ENCODE measurements around the gene CHTF18. TPM values are rescaled to one million over a fixed set of nuclear protein-coding genes. Genes with fewer than 3 reads are reported as not detected.
"Not testable (repeated sequence)": the region's sequence is repeated elsewhere in the genome, so short reads cannot be mapped to it uniquely, and the experiment has no call there.

Gene CHTF18
- polyA plus RNA-seq, 3 donors: 7.3 to 12.6 (median 8.0) TPM

DNA sequence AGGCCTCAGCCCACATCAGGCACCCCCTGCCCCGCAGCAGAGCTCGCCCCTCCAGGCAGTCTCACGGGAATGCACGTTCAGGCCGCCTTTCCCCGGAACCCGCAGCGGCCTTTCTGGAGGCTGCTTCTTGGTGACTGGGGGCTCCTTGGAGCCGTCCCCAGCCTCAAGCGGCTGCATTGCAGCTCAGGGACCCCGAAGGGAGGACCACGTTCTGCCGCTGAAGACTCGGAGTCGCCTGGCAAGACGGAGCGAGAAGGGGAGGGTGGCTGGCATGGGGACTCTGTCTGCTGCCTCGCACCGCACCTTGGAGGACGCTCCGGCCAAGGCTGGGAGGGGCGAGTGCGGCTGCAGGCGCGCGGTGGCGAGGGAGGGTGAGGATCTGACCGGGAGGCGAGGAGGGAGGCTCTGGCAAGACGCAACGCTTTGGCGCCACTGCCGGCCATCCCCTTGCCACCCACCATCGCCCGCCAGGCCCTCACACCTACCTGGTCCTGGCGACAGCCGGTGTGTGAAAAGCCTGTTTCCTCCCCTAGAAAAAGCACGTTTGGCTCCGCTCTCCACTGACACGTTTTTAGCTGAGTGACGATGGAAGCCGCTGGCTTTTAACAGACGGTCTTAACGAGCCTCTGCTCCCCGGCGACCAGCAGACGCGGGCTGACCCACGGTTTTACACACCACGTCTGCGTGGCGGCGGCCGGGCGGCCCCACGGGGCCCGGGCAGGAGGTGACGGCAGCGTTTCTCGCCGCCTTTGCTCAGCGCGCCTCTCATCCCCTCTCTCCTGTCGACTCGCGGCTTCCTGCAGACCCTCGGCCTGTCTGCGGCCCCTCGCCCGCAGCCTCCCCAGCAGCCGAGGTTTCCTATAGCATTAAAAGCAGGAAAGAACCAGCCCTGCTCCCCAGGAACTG, 28.8 kb downstream of the CHTF18 start:
- WGBS, 3 donors: 38 to 63% (median 39%) methylated on average over 67 to 71 of the region's 71 CpGs

DNA sequence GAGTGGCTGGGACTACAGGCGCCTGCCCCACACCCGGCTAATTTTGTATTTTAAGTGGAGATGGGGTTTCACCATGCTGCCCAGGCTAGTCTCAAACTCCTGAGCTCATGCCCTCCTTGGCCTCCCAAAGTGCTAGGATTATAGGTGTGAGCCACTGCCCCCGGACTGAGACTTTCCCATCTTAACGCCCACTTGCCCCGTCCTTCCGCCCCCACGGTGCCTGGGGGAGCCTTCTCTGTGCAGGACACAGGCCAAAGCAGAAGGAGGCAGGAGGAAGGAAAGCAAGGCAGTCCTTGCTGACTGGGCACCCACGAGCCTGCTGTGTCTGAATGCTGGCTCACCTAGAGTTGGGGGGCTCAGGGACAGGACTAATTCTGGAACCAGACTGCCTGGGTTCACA, 29.7 kb downstream of the CHTF18 start:
- H3K27ac ChIP-seq (ENCODE audit: low read depth, low read length): no peak overlapping the region
- 73 to 82% (median 74%) methylated on average over 8 of the region's 8 CpGs for WGBS, 3 donors

More for the DNA sequence above, 28.8 kb downstream of the CHTF18 start:
- H3K27ac ChIP-seq (ENCODE audit: low read depth, low read length): no peak overlapping the region

- H3K27ac ChIP-seq (ENCODE audit: low read depth, low read length): no peak overlapping the region
- WGBS, 3 donors: 60 to 79% (median 77%) methylated on average over 2 of the region's 2 CpGs
Observed at GRCh38 chr16:818592-818991, 30.2 kb downstream of the CHTF18 start.

GRCh38 chr16:819336-820043, 31.1 kb downstream of the CHTF18 start:
- no peak overlapping the region for H3K27ac ChIP-seq (ENCODE audit: low read depth, low read length)
- WGBS, 3 donors: 40 to 48% (median 40%) methylated on average over 23 of the region's 23 CpGs

DNA sequence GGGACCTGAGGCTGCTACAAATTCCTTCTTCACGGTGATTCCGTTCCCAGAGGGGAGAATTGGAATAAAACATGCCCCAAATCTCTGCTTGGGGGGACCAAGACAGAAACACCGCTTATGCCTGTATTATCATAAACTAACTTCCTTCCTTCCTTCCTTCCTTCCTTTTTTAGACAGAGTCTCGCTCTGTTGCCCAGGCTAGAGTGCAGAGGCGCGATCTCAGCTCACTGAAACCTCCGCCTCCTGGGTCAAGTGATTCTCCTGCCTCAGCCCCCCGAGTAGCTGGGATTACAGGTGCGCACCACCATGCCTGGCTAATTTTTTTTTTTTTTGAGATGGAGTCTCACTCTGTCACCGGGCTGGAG, 31.6 kb downstream of the CHTF18 start:
- WGBS, 3 donors: 44 to 70% (median 51%) methylated on average over 9 to 10 of the region's 10 CpGs
- not testable (repeated sequence) for H3K27ac ChIP-seq (ENCODE audit: low read depth, low read length)

DNA sequence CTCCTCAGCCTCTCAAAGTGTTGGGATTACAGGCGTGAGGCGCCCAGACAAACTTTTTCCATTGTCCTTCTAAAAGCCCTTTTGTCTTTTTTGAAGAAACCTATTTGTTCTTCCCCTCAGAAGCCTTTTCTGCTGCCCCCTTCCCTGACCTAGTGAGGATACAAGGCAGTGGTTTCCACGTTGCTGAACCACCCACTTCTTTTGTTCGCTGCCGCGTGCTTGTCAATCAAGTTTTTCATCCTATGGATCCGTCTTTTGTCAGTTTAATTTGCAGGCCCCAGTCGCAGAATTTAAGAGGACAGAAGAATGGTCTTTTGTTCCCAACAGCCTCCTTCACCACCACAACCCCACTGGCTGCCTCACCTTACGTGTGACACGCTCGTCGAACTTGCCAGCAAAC, 32.3 kb downstream of the CHTF18 start:
- WGBS, 3 donors: 74 to 85% (median 79%) methylated on average over 12 of the region's 12 CpGs
- H3K27ac ChIP-seq (ENCODE audit: low read depth, low read length): no peak overlapping the region

DNA sequence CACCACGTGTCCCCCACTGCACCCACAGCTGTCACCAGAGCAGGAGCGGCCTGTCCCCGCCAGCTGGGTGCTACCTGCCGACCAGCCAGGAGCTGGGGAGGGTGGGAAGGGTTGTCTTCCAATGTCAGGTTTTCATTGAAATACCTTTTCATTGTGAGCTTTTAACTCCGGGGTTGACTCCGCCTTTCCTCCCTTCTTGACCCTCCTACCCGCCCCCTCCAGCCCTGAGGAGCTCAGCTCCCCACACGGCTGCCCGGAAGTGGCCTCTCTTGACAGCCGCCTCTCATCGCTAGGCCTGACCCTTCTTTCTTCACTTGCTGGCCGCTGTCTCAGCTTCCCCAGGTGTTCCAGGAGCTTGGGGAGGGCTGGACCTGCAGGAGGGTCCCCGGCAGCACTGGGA, 33.3 kb downstream of the CHTF18 start:
- no peak overlapping the region for H3K27ac ChIP-seq (ENCODE audit: low read depth, low read length)
- WGBS, 3 donors: 59 to 72% (median 66%) methylated on average over 13 of the region's 13 CpGs

- no peak overlapping the region for H3K27ac ChIP-seq (ENCODE audit: low read depth, low read length)
- WGBS, 3 donors: 73 to 89% (median 86%) methylated on average over 21 of the region's 21 CpGs
Observed at GRCh38 chr16:822174-822908, 33.9 kb downstream of the CHTF18 start.

- WGBS, 3 donors: 86 to 92% (median 90%) methylated on average over 9 of the region's 9 CpGs
- H3K27ac ChIP-seq (ENCODE audit: low read depth, low read length): no peak overlapping the region
Observed at GRCh38 chr16:822909-823297, 34.5 kb downstream of the CHTF18 start.

DNA sequence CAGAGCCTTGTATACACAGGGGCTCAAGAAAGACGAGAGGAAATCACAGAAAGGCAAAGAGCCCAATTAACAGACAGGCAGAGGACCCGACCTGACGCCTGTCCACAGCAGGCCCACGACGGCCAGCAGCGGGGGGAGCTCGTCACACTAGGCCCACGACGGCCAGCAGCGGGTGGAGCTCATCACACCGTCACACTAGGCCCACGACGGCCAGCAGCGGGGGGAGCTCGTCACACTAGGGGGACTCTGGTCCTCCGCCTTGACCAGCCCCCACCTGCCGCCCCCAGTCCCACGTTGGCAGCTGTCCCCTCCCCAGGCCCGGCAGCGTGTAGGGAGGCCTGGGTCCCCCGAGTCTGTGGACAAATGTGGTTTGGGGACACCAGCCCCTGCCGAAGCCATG, 35.8 kb downstream of the CHTF18 start:
- 81 to 89% (median 87%) methylated on average over 22 of the region's 22 CpGs for WGBS, 3 donors
- H3K27ac ChIP-seq (ENCODE audit: low read depth, low read length): no peak overlapping the region

DNA sequence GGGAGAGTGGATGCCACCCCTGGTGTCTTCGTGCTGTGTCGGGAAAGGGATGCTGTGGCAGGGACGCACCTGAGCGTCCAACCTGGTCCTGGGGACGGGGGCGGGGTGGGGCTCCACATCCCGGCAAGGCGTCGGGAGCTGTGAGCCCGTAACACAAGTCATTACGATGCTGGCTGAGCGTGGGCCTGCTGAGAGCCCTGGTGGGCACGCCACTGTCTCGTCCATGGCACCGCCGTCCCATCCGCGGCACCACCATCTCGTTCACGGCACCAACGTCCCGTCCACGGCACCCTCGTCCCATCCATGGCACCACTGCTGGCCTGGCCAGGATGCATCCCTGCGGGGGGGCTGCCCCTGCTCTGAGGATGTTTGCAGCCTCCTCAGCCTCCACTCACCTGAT, 36.2 kb downstream of the CHTF18 start:
- WGBS, 3 donors: 83 to 94% (median 90%) methylated on average over 21 to 25 of the region's 25 CpGs

GRCh38 chr16:825341-826061, 37.1 kb downstream of the CHTF18 start:
- no peak overlapping the region for H3K27ac ChIP-seq (ENCODE audit: low read depth, low read length)
- WGBS, 3 donors: 33 to 40% (median 33%) methylated on average over 35 to 36 of the region's 36 CpGs

More for the DNA sequence above, 36.2 kb downstream of the CHTF18 start:
- no peak overlapping the region for H3K27ac ChIP-seq (ENCODE audit: low read depth, low read length)

- WGBS, 3 donors: 82 to 95% (median 92%) methylated on average over 24 of the region's 24 CpGs
- H3K27ac ChIP-seq (ENCODE audit: low read depth, low read length): no peak overlapping the region
Observed at GRCh38 chr16:827513-827912, 39.1 kb downstream of the CHTF18 start.

DNA sequence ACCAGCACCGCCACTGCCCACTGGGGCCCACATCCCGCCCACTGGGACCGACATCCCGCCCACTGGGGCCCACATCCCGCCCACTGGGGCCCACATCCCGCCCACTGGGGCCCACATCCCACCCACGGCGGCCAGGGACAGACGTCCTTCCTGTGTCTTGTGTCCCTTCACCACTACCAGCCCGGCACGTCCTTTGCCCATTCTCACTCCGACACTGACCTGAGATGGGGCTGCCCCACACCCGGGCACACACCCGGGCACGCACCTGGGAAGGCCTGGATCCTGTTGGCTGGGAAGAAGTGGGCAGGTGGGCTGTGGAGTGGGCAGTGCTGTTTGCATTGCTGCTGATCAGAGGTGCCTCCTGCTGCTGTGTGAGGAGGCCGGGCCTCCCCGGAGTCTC, 40.5 kb downstream of the CHTF18 start:
- no peak overlapping the region for H3K27ac ChIP-seq (ENCODE audit: low read depth, low read length)
- WGBS, 3 donors: 82 to 87% (median 82%) methylated on average over 13 to 17 of the region's 17 CpGs

GRCh38 chr16:830107-830870, 41.9 kb downstream of the CHTF18 start:
- 79 to 84% (median 83%) methylated on average over 43 of the region's 43 CpGs for WGBS, 3 donors
- H3K27ac ChIP-seq (ENCODE audit: low read depth, low read length): no peak overlapping the region

DNA sequence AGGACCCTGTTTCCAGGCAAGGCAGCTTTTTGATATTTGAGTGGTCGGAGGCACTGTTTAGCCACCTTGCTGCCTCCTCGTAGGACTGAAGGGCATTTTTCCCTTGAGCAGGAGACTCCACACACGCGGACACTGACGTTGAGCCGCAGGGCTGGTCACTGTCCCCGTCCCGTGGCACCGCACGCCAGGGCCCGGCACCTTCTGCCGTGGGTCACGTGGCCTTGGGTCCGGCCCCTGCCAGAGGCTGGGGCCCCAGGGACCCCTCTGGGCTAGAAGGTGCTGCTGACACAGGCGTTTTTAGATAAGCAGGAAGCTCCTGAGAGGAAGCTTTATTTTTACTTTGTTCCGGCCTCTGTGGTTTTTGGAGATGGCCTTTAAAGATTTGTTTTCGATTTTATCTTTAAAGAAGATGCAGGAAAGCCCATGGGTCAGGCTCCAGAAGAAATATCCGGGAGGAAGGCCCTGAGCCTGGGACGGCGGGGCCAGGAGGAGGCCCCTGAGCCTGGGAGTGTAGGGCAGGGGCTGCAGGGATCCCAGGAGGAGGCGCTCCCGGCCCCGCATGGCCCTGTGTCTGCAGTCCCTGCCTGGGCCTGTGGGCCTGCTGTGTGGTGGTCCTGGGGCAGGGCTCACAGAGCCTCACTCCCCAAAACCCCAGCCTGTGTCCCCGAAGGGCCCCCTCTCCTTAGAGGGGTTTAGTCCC, 42.6 kb downstream of the CHTF18 start:
- 39 to 63% (median 45%) methylated on average over 24 of the region's 24 CpGs for WGBS, 3 donors
- no peak overlapping the region for H3K27ac ChIP-seq (ENCODE audit: low read depth, low read length)

All from adipose tissue (tissue), 3 donors.